Measurements from ENCODE around the gene PADI6.
A peak's percentile ranks its signal among the peaks of the same experiment; 100 is the strongest.

The PADI6 gene

DNA sequence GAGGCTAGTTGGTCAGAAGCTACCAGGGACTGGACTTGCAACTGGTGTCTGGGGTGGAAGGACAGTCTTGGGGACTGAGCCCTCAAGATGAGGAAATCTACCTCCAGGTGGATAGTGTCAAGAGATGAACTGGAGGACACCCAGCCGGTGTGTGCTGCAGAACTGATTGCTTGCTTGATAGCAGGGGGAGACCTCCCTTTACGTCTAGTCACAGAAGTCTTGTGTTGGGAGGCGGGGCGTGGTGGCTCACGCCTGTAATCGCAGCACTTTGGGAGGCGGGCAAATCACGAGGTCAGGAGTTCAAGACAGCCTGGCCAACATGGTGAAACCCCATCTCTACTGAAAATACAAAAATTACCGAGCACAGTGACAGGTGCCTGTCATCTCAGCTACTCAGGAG lies 62.6 kb downstream of the PADI6 start:
- no peaks in the 10 kb centered on the region for H3K27me3 ChIP-seq (ENCODE audit: control insufficient read depth, insufficient read depth, low read length)
- WGBS (ENCODE audit: insufficient coverage, insufficient read length), result no CpG with 5 or more reads among the region's 9 CpGs
- H3K4me3 ChIP-seq (ENCODE audit: low read length), result no peak overlapping the region
- peaks cover 21% of the 10 kb centered on the region; the same call in 1 of the 2 replicates for H3K36me3 ChIP-seq (ENCODE audit: control insufficient read depth, insufficient read depth, low read length)
- DNase-seq (ENCODE audit: low read depth, low spot score), result no peak
- no peak overlapping the region for H3K27ac ChIP-seq (ENCODE audit: low read length)
- H3K9me3 ChIP-seq (ENCODE audit: control insufficient read depth, insufficient read depth, low read length), result no peaks in the 10 kb centered on the region
- peaks cover 10% of the 10 kb centered on the region for H3K4me1 ChIP-seq (ENCODE audit: control insufficient read depth, insufficient read depth, low read length)

DNA sequence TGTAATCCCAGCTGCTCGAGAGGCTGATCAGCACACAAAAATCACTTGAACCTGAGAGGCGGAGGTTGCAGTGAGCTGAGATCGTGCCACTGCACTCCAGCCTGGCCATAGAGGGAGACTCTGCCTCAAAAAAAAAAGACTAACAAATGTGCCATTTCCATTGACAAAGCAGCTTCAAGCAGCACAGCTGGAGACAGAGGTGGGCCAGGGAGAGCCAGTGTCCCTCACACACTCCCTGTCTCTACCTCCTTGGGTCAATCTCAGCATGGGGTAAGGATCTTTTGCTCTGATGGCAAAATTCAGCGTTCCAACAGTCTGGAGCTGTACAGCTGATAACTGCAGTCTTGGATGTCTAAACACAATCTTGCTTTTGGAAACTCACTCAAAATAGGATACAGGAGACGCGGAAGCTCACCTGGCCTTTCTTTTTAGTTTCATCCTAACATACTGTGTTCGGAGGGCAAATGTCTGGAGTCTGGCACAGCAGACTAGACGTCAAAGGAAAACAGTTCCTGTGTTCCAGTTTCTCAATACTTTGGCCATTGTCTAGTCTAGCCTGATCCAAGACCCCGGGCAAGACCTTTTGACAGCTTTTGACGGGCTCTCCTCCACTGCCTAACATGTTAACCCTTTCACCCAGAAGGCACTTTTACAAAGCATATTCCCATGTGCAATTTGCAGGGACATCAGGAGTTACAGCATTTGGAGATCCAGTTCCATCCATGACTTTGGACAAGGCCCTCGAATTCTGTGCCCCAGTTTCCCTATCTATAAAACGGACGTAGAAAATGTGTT lies 64.6 kb downstream of the PADI6 start:
- Histone ChIP-seq H3K27ac (ENCODE audit: low read length) (no peak overlapping the region), H3K4me1 (ENCODE audit: control insufficient read depth, insufficient read depth, low read length) (peaks cover 16% of the 10 kb centered on the region), H3K36me3 (ENCODE audit: control insufficient read depth, insufficient read depth, low read length) (peaks cover 19% of the 10 kb centered on the region; the same call in 1 of the 2 replicates), H3K27me3 (ENCODE audit: control insufficient read depth, insufficient read depth, low read length) (peaks cover 7% of the 10 kb centered on the region; the same call in 1 of the 2 replicates), H3K4me3 (ENCODE audit: low read length) (peak overlapping the region; percentile 63; the same call in 1 of the 2 replicates), H3K9me3 (ENCODE audit: control insufficient read depth, insufficient read depth, low read length) (no peaks in the 10 kb centered on the region)
- no peak for DNase-seq (ENCODE audit: low read depth, low spot score)
- WGBS (ENCODE audit: insufficient coverage, insufficient read length), result no CpG with 5 or more reads among the region's 13 CpGs

GRCh38 chr1:17437260-17437579 lies 65.2 kb downstream of the PADI6 start:
- H3K4me3 ChIP-seq (ENCODE audit: low read length), result peak overlapping the region; percentile 63; the same call in 1 of the 2 replicates
- H3K27me3 ChIP-seq (ENCODE audit: control insufficient read depth, insufficient read depth, low read length), result peaks cover 7% of the 10 kb centered on the region; the same call in 1 of the 2 replicates
- H3K4me1 ChIP-seq (ENCODE audit: control insufficient read depth, insufficient read depth, low read length), result peaks cover 17% of the 10 kb centered on the region
- H3K9me3 ChIP-seq (ENCODE audit: control insufficient read depth, insufficient read depth, low read length), result no peaks in the 10 kb centered on the region
- DNase-seq (ENCODE audit: low read depth, low spot score), result no peak
- no CpG with 5 or more reads among the region's 9 CpGs for WGBS (ENCODE audit: insufficient coverage, insufficient read length)
- H3K36me3 ChIP-seq (ENCODE audit: control insufficient read depth, insufficient read depth, low read length), result peaks cover 16% of the 10 kb centered on the region; the same call in 1 of the 2 replicates
- H3K27ac ChIP-seq (ENCODE audit: low read length), result no peak overlapping the region

GRCh38 chr1:17437580-17438317 lies 65.8 kb downstream of the PADI6 start:
- Histone ChIP-seq H3K36me3 (ENCODE audit: control insufficient read depth, insufficient read depth, low read length) (peaks cover 13% of the 10 kb centered on the region; the same call in 1 of the 2 replicates), H3K27me3 (ENCODE audit: control insufficient read depth, insufficient read depth, low read length) (peaks cover 7% of the 10 kb centered on the region; the same call in 1 of the 2 replicates), H3K4me3 (ENCODE audit: low read length) (peak overlapping the region; percentile 63), H3K4me1 (ENCODE audit: control insufficient read depth, insufficient read depth, low read length) (peaks cover 14% of the 10 kb centered on the region), H3K27ac (ENCODE audit: low read length) (no peak overlapping the region), H3K9me3 (ENCODE audit: control insufficient read depth, insufficient read depth, low read length) (no peaks in the 10 kb centered on the region)
- no peak for DNase-seq (ENCODE audit: low read depth, low spot score)
- no CpG with 5 or more reads among the region's 115 CpGs for WGBS (ENCODE audit: insufficient coverage, insufficient read length)

GRCh38 chr1:17438318-17439249 lies 66.6 kb downstream of the PADI6 start:
- Histone ChIP-seq H3K9me3 (ENCODE audit: control insufficient read depth, insufficient read depth, low read length) (no peaks in the 10 kb centered on the region), H3K4me1 (ENCODE audit: control insufficient read depth, insufficient read depth, low read length) (peaks cover 11% of the 10 kb centered on the region), H3K27ac (ENCODE audit: low read length) (no peak overlapping the region), H3K4me3 (ENCODE audit: low read length) (peak overlapping the region; percentile 63), H3K27me3 (ENCODE audit: control insufficient read depth, insufficient read depth, low read length) (peaks cover 7% of the 10 kb centered on the region; the same call in 1 of the 2 replicates), H3K36me3 (ENCODE audit: control insufficient read depth, insufficient read depth, low read length) (peaks cover 9% of the 10 kb centered on the region; the same call in 1 of the 2 replicates)
- DNase-seq (ENCODE audit: low read depth, low spot score), result no peak
- WGBS (ENCODE audit: insufficient coverage, insufficient read length), result no CpG with 5 or more reads among the region's 78 CpGs

DNA sequence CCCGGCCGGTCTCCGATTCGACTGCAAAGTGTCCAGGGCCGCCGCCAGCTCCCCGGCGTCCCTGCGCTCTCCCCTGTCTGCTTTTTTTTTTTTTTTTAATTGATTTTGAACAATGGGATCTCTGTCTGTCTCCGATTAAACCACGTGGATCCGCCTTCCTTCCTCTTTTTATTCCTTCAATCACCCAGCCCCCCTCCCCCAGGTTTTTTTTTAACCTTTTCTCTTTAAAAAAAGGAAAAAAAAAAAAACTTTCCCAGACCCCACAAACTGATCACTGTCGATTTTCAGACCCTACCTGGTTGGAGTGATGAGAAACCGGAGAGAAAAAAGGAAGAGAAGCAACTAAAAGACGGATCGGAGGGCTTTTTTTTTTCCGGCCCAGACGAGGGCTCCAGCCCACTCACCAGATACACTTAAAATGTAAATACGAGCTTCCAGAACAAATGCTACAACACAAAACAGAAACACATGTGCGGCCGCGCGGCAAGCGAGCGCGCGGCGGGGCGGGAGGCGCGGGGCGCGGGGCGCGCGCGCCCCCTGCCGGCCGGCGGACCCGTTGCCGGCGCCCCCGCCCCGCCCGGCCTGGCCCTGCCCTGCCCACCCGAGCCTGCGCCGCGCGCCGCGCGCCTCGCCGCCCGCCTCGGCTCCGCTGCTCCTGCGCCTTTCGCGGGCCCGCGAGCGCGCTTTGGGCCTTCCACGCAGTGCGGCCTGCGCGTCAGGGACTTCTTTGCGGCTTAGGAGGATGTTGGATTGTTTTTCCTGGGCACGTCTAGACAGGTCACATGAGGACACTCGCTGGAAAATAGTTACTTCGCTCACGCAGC lies 67.5 kb downstream of the PADI6 start, which contains the start of gene RCC2:
RCC2 (minus strand) TSS at position 428 of the 824 bp plus-strand sequence. CDS start 1,163 bp downstream, outside the sequence.
- DNase-seq (ENCODE audit: low read depth, low spot score), result no peak
- H3K4me1 ChIP-seq (ENCODE audit: control insufficient read depth, insufficient read depth, low read length), result peaks cover 11% of the 10 kb centered on the region
- H3K36me3 ChIP-seq (ENCODE audit: control insufficient read depth, insufficient read depth, low read length), result peaks cover 9% of the 10 kb centered on the region; the same call in 1 of the 2 replicates

GRCh38 chr1:17440074-17440826 lies 68.3 kb downstream of the PADI6 start:
- H3K27ac ChIP-seq (ENCODE audit: low read length), result no peak overlapping the region
- DNase-seq (ENCODE audit: low read depth, low spot score), result no peak
- H3K4me3 ChIP-seq (ENCODE audit: low read length), result peak overlapping the region; percentile 63; the same call in 1 of the 2 replicates
- peaks cover 9% of the 10 kb centered on the region for H3K4me1 ChIP-seq (ENCODE audit: control insufficient read depth, insufficient read depth, low read length)
- peaks cover 6% of the 10 kb centered on the region; the same call in 1 of the 2 replicates for H3K36me3 ChIP-seq (ENCODE audit: control insufficient read depth, insufficient read depth, low read length)
- no CpG with 5 or more reads among the region's 18 CpGs for WGBS (ENCODE audit: insufficient coverage, insufficient read length)
- peaks cover 7% of the 10 kb centered on the region; the same call in 1 of the 2 replicates for H3K27me3 ChIP-seq (ENCODE audit: control insufficient read depth, insufficient read depth, low read length)
- H3K9me3 ChIP-seq (ENCODE audit: control insufficient read depth, insufficient read depth, low read length), result no peaks in the 10 kb centered on the region

More for the DNA sequence above, 67.5 kb downstream of the PADI6 start, which contains the start of gene RCC2:
- Histone ChIP-seq H3K27ac (ENCODE audit: low read length) (no peak within 1 kb of the TSS), H3K9me3 (ENCODE audit: control insufficient read depth, insufficient read depth, low read length) (no peaks in the 10 kb centered on the region), H3K4me3 (ENCODE audit: low read length) (peak within 1 kb of the TSS; percentile 63), H3K27me3 (ENCODE audit: control insufficient read depth, insufficient read depth, low read length) (peaks cover 7% of the 10 kb centered on the region; the same call in 1 of the 2 replicates)
- no CpG with 5 or more reads among the region's 75 CpGs for WGBS (ENCODE audit: insufficient coverage, insufficient read length)

DNA sequence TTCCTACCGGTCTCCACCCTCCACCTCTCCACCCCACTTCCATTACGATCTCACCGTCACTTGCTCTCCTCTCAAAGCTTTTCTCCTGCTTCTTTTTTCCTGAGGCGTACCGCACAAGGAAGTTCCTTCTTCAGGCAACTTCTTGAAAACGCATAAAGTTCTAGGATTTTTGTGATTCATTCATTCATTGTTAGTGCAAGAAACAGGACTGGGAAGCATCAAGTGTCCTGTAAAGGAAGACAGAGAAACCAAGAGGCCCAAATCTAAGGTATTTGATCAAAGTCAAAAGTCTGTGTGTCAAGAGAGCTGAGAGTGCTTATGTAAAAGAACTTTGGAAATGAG lies 68.8 kb downstream of the PADI6 start:
- Histone ChIP-seq H3K27me3 (ENCODE audit: control insufficient read depth, insufficient read depth, low read length) (peaks cover 7% of the 10 kb centered on the region; the same call in 1 of the 2 replicates), H3K36me3 (ENCODE audit: control insufficient read depth, insufficient read depth, low read length) (peaks cover 5% of the 10 kb centered on the region; the same call in 1 of the 2 replicates), H3K4me1 (ENCODE audit: control insufficient read depth, insufficient read depth, low read length) (peaks cover 9% of the 10 kb centered on the region), H3K4me3 (ENCODE audit: low read length) (peak overlapping the region; percentile 26; the same call in 1 of the 2 replicates), H3K9me3 (ENCODE audit: control insufficient read depth, insufficient read depth, low read length) (no peaks in the 10 kb centered on the region), H3K27ac (ENCODE audit: low read length) (no peak overlapping the region)
- no CpG with 5 or more reads among the region's 6 CpGs for WGBS (ENCODE audit: insufficient coverage, insufficient read length)
- no peak for DNase-seq (ENCODE audit: low read depth, low spot score)
